Loucy (cell line): ENCODE measurements around the gene PTAFR.

Experiments
- CTCF ChIP-seq: fragments of 200-600 bp; sonication (generic); conservative IDR thresholded peaks from 2 replicates; pipeline ENCODE4 v1.5.1; 2014; ENCODE audit warnings: mild to moderate bottlenecking, antibody characterized with exemption, low read length
- EZH2phosphoT487 ChIP-seq: fragments of 200-600 bp; IDR thresholded peaks from 2 replicates; pipeline ENCODE4 v1.6.1; 2018; ENCODE audit warnings: antibody characterized with exemption, mild to moderate bottlenecking, moderate library complexity, borderline replicate concordance

DNA sequence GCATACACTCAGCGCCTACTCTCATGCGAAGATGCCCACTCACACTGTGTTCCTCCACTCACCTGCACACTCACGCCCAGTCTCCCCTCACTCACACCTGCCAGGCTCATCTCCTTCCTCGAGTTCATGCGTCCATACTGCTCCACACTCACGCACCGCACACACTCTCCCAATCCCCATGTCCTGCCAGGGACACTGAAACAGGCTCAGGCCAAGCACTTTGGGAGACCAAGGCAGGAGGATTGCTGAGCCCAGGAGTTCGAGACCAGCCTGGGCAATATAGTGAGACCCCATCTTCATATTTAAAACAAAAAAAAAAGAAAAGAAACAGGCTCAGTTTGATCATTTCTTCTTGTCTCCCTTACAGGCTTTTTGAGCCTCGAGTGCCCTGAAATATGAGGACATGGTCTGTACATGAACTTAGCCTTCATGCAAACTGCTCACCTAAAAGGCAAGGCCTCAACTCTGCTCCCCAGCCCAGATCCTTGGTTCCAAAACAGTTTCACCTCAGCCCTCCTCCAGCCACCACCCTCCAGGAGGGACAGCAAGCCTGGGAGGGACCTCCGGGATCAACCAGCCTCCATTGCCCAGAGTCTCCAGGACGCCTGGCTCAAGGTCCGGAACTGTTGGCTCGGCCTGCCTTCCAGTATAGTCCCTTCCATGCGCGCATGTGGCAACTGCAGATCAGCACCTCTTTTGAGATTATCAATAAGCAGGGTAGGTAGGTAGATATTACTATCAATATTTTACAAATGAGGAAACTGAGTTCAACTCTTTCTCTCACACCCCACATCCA is 2.4 kb upstream of the PTAFR start:
- TF ChIP-seq CTCF = no peak
- TF ChIP-seq EZH2phosphoT487 = no peak
